Smooth muscle cell (in vitro differentiated cells): ENCODE data around the gene CNEP1R1. TPM values are rescaled to one million over a fixed set of nuclear protein-coding genes. Genes with fewer than 3 reads are reported as not detected.

Experiments used
- DNase-seq: peaks from one replicate; lab custom pipeline; 2025; ENCODE audit not compliant: unreplicated experiment; lab: John Stamatoyannopoulos, UW
- H2AFZ ChIP-seq: fragments of 200-600 bp; sonication (generic); 2 replicates; pipeline ENCODE4 v1.6.0; 2016; ENCODE audit warnings: antibody characterized with exemption, low read depth, mild to moderate bottlenecking
- H3F3A ChIP-seq: fragments of 200-600 bp; sonication (generic); 2 replicates; pipeline ENCODE4 v1.6.0; 2017; ENCODE audit warnings: antibody characterized with exemption, low read depth
- H3K27ac ChIP-seq: fragments of 200-600 bp; sonication (generic); 2 replicates; pipeline ENCODE4 v1.5.1; 2016; ENCODE audit warnings: low read depth, mild to moderate bottlenecking
- H3K27me3 ChIP-seq: fragments of 200-600 bp; sonication (generic); 2 replicates; pipeline ENCODE4 v1.6.1; 2016; ENCODE audit warnings: low read depth, mild to moderate bottlenecking
- H3K36me3 ChIP-seq: fragments of 200-600 bp; sonication (generic); 2 replicates; pipeline ENCODE4 v1.5.1; 2016; ENCODE audit warnings: low read depth
- H3K4me1 ChIP-seq: fragments of 200-600 bp; sonication (generic); 2 replicates; pipeline ENCODE4 v1.5.1; 2016; ENCODE audit warnings: low read depth
- H3K4me2 ChIP-seq: fragments of 200-600 bp; sonication (generic); 2 replicates; pipeline ENCODE4 v1.6.0; 2016; ENCODE audit warnings: mild to moderate bottlenecking
- H3K4me3 ChIP-seq: fragments of 200-600 bp; sonication (generic); 2 replicates; pipeline ENCODE4 v1.5.1; 2016; ENCODE audit warnings: mild to moderate bottlenecking
- H3K79me2 ChIP-seq: fragments of 200-600 bp; sonication (generic); 2 replicates; pipeline ENCODE4 v1.6.0; 2016; ENCODE audit warnings: low read depth, mild to moderate bottlenecking
- H3K9ac ChIP-seq: fragments of 200-600 bp; sonication (generic); 2 replicates; pipeline ENCODE4 v1.6.0; 2016; ENCODE audit warnings: low read depth
- H3K9me3 ChIP-seq: fragments of 200-600 bp; sonication (generic); replicated peaks from 2 replicates; pipeline ENCODE4 v1.5.1; 2016; ENCODE audit warnings: low read depth
- H4K20me1 ChIP-seq: fragments of 200-600 bp; sonication (generic); 2 replicates; pipeline ENCODE4 v1.6.0; 2016; ENCODE audit warnings: low read depth
- WGBS: methylation state at CpG from one replicate; pipeline ENCODE4 v1.1.7; 2016; ENCODE audit warnings: low lambda C conversion rate; 5-methylcytosine and 5-hydroxymethylcytosine counted together
- polyA plus RNA-seq: library from polyadenylated mRNA; unstranded; fragments of >200 nt; fragmentation: Nextera tagmentation; extraction: Ambion mirVana; gene quantifications from 2 replicates; pipeline ENCODE4 v1.2.1, GENCODE V29; 2016
- total RNA-seq: library from RNA; depleted of rRNA; stranded (reverse); fragments of >200 nt; gene quantifications from 2 replicates; pipeline ENCODE4 v1.2.3, GENCODE V29; 2014
- TF ChIP-seq, protein P1 (sequence below): fragments of 200-600 bp; sonication (generic); IDR thresholded peaks from 2 replicates; pipeline ENCODE4 v1.5.1; 2017; ENCODE audit warnings: borderline replicate concordance, mild to moderate bottlenecking, antibody characterized with exemption; ENCODE audit not compliant: insufficient read depth, poor library complexity, severe bottlenecking

The CNEP1R1 gene
- total and polyA plus RNA-seq, 2 experiments from 2014 or later = 21.3 to 31.7 TPM

DNA sequence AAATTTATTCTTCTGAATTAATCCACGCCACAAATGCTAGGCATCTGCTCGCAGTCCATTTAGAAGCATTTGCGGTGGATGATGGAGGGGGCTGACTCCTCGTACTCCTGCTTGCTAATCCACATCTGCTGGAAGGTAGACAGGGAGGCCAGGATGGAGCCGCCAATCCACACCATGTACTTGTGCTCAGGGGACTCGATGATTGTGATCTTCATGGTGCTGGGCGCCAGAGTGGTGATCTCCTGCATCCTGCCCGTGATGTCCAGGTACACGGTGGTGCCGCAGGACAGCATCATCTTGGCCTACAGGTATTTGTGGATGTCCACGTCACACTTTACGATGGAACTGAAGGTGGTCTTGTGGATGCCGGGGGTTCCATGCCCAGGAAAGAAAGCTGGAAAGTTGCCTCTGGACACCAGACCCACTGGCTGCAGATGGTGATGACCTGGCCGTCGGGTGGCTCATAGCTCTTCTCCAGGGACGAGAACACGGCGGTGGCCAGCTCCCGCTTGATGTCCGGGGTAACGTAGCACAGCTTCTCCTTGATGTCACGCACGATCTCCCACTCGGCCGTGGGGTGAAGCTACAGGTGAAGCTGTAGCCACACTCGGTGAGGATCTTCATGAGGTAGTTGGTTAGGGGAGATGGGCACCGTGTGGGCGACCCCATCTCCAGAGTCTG, 33.2 kb downstream of the CNEP1R1 start:
- Histone ChIP-seq H3K36me3 (no peaks in the 10 kb centered on the region), H3F3A (no peaks in the 10 kb centered on the region), H4K20me1 (no peaks in the 10 kb centered on the region), H3K4me2 (no peak overlapping the region), H3K4me1 (no peaks in the 10 kb centered on the region), H3K27ac (no peak overlapping the region), H3K9ac (no peak overlapping the region), H2AFZ (no peak overlapping the region), H3K27me3 (no peaks in the 10 kb centered on the region), H3K4me3 (no peak overlapping the region), H3K9me3 (no peaks in the 10 kb centered on the region), H3K79me2 (no peaks in the 10 kb centered on the region)
- DNase-seq = no peak
- WGBS = 96% methylated on average over 28 of the region's 28 CpGs
- TF ChIP-seq, protein P1, sequence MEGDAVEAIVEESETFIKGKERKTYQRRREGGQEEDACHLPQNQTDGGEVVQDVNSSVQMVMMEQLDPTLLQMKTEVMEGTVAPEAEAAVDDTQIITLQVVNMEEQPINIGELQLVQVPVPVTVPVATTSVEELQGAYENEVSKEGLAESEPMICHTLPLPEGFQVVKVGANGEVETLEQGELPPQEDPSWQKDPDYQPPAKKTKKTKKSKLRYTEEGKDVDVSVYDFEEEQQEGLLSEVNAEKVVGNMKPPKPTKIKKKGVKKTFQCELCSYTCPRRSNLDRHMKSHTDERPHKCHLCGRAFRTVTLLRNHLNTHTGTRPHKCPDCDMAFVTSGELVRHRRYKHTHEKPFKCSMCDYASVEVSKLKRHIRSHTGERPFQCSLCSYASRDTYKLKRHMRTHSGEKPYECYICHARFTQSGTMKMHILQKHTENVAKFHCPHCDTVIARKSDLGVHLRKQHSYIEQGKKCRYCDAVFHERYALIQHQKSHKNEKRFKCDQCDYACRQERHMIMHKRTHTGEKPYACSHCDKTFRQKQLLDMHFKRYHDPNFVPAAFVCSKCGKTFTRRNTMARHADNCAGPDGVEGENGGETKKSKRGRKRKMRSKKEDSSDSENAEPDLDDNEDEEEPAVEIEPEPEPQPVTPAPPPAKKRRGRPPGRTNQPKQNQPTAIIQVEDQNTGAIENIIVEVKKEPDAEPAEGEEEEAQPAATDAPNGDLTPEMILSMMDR = no peak

DNA sequence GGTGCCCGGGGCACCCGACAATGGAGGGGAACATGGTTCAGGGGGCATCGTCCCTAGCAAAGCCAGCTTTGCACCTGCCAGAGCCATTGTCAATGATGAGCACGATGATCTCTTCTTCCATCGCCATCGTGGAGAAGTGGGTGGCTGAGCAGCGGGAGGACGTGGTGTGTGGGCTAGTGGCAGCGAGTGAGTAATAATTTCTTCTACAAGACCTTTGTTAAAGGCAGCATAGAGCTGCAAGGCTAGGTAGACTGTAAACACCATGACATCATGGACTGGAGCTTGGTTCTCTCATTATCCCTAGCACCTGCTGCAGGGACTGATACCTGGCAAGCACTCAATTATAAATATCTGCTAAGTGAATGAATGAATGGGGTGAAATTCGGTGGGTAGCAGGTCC, 34.1 kb downstream of the CNEP1R1 start:
- TF ChIP-seq, protein P1 = no peak
- Histone ChIP-seq H3K9me3 (no peaks in the 10 kb centered on the region), H3K27me3 (no peaks in the 10 kb centered on the region), H3F3A (no peaks in the 10 kb centered on the region), H3K79me2 (no peaks in the 10 kb centered on the region), H3K4me3 (no peak overlapping the region), H4K20me1 (no peaks in the 10 kb centered on the region), H3K4me1 (no peaks in the 10 kb centered on the region), H3K27ac (no peak overlapping the region), H2AFZ (no peak overlapping the region), H3K36me3 (no peaks in the 10 kb centered on the region), H3K9ac (no peak overlapping the region), H3K4me2 (no peak overlapping the region)
- DNase-seq = no peak
- WGBS = 96% methylated on average over 10 of the region's 10 CpGs

DNA sequence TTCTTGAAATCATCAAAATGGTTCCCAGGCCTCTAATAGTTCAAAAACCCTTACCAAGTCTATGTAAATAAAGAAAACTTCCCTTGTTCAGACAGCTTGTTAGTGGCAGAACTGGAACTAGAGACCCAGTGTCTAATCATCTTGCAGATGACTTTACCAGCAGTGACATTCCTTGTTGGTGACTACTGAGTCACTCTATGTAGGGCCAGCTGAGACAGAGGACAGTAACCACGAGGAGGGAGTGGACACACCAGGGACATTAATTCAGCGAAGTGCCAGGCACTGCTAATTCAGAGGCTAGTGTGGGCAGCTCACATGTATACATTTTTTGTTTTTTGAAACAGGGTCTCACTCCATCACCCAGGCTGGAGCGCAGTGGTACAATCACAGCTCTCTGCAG, 34.6 kb downstream of the CNEP1R1 start:
- no peaks in the 10 kb centered on the region for H3F3A ChIP-seq
- no peaks in the 10 kb centered on the region for H3K4me1 ChIP-seq
- H3K9me3 ChIP-seq = no peaks in the 10 kb centered on the region
- 74% methylated on average over 3 of the region's 3 CpGs for WGBS
- no peak overlapping the region for H3K9ac ChIP-seq
- H3K27ac ChIP-seq = no peak overlapping the region
- no peak overlapping the region for H2AFZ ChIP-seq
- H3K4me3 ChIP-seq = no peak overlapping the region
- TF ChIP-seq, protein P1 = no peak
- no peaks in the 10 kb centered on the region for H4K20me1 ChIP-seq
- no peak for DNase-seq
- H3K79me2 ChIP-seq = no peaks in the 10 kb centered on the region
- H3K27me3 ChIP-seq = no peaks in the 10 kb centered on the region
- H3K4me2 ChIP-seq = no peak overlapping the region
- H3K36me3 ChIP-seq = no peaks in the 10 kb centered on the region

DNA sequence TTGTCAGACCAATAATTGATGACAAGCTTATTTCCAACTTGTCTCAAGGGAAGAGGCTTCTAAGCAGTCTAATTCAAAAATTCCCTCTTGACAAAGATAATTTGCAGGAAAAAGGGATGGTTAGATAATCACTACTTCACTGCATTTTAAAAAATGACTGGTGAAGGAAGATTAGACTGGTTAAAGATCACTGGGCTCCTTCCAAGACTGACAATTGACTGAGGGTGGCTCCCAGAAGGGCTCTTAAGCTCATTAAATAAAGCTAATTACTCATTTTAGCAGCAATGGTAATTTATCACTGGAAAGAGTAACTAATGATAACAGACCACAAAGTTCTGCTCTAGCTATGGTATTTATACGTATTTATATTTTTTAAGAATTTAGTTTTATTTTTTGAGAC, 36.3 kb downstream of the CNEP1R1 start:
- H3K79me2 ChIP-seq = no peaks in the 10 kb centered on the region
- H3K4me2 ChIP-seq = no peak overlapping the region
- H3K27me3 ChIP-seq = no peaks in the 10 kb centered on the region
- H3K9ac ChIP-seq = no peak overlapping the region
- H3K27ac ChIP-seq = no peak overlapping the region
- DNase-seq = no peak
- H3K36me3 ChIP-seq = no peaks in the 10 kb centered on the region
- H3K4me1 ChIP-seq = no peaks in the 10 kb centered on the region
- no peak overlapping the region for H3K4me3 ChIP-seq
- no peaks in the 10 kb centered on the region for H4K20me1 ChIP-seq
- WGBS = 84% methylated on average over 1 of the region's 1 CpG
- H3F3A ChIP-seq = peaks cover 9% of the 10 kb centered on the region
- no peak overlapping the region for H2AFZ ChIP-seq
- no peaks in the 10 kb centered on the region for H3K9me3 ChIP-seq
- TF ChIP-seq, protein P1 = no peak
